GM19238 (cell line): Measurements from ENCODE around the gene OR4L1.
"Not testable (repeated sequence)": the region's sequence is repeated elsewhere in the genome, so short reads cannot be mapped to it uniquely, and the experiment has no call there.

Experiments
- DNase-seq: peaks from one replicate; pipeline ENCODE4 v3.0.0; 2011; ENCODE audit warnings: low spot score; ENCODE audit not compliant: insufficient read length

OR4L1 gene, protein sequence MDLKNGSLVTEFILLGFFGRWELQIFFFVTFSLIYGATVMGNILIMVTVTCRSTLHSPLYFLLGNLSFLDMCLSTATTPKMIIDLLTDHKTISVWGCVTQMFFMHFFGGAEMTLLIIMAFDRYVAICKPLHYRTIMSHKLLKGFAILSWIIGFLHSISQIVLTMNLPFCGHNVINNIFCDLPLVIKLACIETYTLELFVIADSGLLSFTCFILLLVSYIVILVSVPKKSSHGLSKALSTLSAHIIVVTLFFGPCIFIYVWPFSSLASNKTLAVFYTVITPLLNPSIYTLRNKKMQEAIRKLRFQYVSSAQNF

DNA sequence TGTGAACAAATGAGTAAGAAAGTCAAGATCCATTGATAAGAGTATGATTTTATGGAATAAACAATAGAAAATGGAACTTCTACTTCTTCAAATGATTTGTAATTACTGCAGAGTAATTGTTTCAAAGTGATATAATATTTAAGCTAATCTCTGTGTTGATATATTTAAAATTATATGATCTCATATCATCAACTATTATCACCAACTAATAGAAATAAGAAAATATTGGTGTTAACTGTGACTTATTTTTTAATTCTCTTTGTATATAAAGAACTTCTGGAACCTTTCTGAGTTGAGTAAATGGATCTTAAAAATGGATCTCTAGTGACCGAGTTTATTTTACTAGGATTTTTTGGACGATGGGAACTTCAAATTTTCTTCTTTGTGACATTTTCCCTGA, at the start of gene OR4L1:
Gene OR4L1 (plus strand): TSS at position 301 of the 400 bp plus-strand sequence. CDS start 0 bp downstream, at position 301.
- no peak for DNase-seq

GRCh38 chr14:20019257-20019865, 40.5 kb upstream of the OR4L1 start, which contains the start of gene OR4K14:
TSS of gene OR4K14 (minus strand) at chr14:20019307. CDS start at chr14:20015193, 4,114 bp downstream.
- DNase-seq, result no peak

- DNase-seq, result no peak
Measured at GRCh38 chr14:20031058-20031457, 28.8 kb upstream of the OR4L1 start.

- DNase-seq, result no peak
Measured at GRCh38 chr14:20035449-20035848, 24.4 kb upstream of the OR4L1 start.

GRCh38 chr14:20035938-20036337, 23.9 kb upstream of the OR4L1 start, which contains the start of gene OR4K13:
TSS of gene OR4K13 (minus strand) at chr14:20036038. CDS start at chr14:20034758, 1,280 bp downstream.
- DNase-seq, result no peak

DNA sequence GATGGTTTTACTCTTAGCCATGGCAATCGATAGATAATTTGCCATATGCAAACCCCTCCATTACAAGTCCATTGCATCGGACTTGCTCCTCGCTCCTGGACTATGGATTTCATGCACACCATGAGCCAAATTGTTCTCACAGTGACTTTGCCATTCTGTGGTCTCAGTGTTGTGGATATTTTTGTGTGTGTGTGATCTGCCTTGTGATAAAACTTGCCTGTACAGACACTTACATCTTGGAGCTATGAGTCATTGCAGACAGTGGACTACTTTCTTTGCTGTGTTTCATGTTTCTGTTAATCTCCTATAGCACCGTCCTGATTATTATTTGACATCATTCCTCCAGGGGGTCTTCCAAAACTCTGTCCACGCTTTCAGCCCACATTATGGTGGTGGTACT, 15.6 kb upstream of the OR4L1 start:
- DNase-seq, result no peak

DNA sequence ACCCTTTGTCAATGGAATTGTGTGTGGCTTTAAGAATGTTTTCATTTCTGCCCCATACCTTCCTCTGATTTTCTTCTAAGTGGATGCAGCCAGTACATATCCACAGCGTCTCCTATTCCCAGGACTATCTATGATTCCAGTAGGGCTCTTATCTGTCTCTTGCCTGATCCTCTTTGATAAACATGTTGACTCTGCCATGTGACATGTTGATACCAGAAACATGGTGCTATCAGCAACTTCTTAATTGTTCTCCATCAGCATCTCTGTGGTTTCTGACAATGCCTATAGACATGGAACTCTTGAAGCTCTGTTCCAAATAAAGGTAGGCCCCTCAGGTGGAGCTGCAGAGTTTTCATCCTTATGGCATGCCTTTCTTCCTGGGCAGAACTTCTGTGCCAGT, 11.6 kb upstream of the OR4L1 start:
- no peak for DNase-seq

GRCh38 chr14:20092050-20092449, 32.2 kb downstream of the OR4L1 start:
- DNase-seq, result no peak

DNA sequence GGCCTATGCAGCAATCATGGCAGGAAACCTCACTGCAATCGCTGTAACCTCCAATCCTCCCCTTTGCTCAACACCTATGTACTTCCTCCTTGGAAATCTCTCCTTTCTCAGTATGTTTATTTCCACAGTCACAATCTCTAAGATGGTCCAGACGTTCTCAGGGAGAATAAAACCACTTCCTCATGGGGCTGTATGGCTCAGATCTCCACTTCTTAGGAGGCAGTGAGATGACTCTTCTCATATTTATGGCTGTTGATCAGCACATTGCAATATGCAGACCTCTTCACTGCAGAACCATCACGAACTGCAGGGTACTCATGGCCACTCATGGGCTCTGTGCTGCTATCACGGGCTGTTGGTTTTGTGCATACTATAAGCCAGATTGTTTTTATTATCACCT, 33.6 kb downstream of the OR4L1 start:
- DNase-seq, result no peak

GRCh38 chr14:20098926-20099770, 39.3 kb downstream of the OR4L1 start:
- DNase-seq, result not testable (repeated sequence)

- DNase-seq, result no peak
Measured at GRCh38 chr14:20110438-20110837, 50.6 kb downstream of the OR4L1 start, which contains the start of gene OR4K17. TSS of gene OR4K17 (plus strand) at chr14:20110739. CDS start at chr14:20117500, 6,761 bp downstream.
